IMR-90 (cell line): ENCODE measurements around the gene KDM2B. TPM values are rescaled to one million over a fixed set of nuclear protein-coding genes. Genes with fewer than 3 reads are reported as not detected.

Source experiments
- ATAC-seq: fragments of 200-7000 bp; cut with Tn5 transposase; 2 replicates; pipeline ENCODE4 v1.9.1; 2020; ENCODE audit warnings: low read depth, mild to moderate bottlenecking, moderate library complexity
- BruUV-seq: library from RNA; stranded (reverse); fragments of 400-500 nt; replicated peaks from 2 replicates; lab custom pipeline; 2021; lab: Mats Ljungman, UMichigan
- CTCF ChIA-PET: fragments of 300-600 bp; formaldehyde crosslinking; extraction: SDS; loops from one replicate; lab custom pipeline; 2021; ENCODE audit warnings: antibody characterized with exemption; lab: Yijun Ruan, JAX
- POLR2A ChIA-PET: fragments of 300-600 bp; sonication (Branson Sonifier 250); formaldehyde crosslinking; loops from one replicate; lab custom pipeline; 2022; ENCODE audit warnings: antibody characterized with exemption; ENCODE audit not compliant: unreplicated experiment; lab: Charles Lee
- DNase-seq: peaks from one replicate; pipeline ENCODE4 v3.0.0; 2013
- H2AFZ ChIP-seq: replicated peaks from 2 replicates; pipeline ENCODE3; 2013; ENCODE audit warnings: low read length, mild to moderate bottlenecking; ENCODE audit not compliant: poor library complexity
- H2AK5ac ChIP-seq: 2 replicates; pipeline ENCODE4 v1.6.1; 2013; ENCODE audit warnings: low read depth, low read length, inconsistent platforms
- H2AK9ac ChIP-seq: replicated peaks from 2 replicates; pipeline ENCODE3; 2013; ENCODE audit warnings: mild to moderate bottlenecking, low read depth, low read length, moderate library complexity; ENCODE audit not compliant: poor library complexity
- H2BK120ac ChIP-seq: 2 replicates; pipeline ENCODE4 v1.6.1; 2013; ENCODE audit warnings: low read depth, low read length, inconsistent platforms
- H2BK15ac ChIP-seq: 3 replicates; pipeline ENCODE4 v1.6.1; 2013; ENCODE audit warnings: low read depth, low read length, inconsistent platforms
- H2BK20ac ChIP-seq: 2 replicates; pipeline ENCODE4 v1.6.1; 2013; ENCODE audit warnings: low read depth, mild to moderate bottlenecking, inconsistent platforms, low read length, moderate library complexity
- H2BK5ac ChIP-seq: 2 replicates; pipeline ENCODE4 v1.6.1; 2013; ENCODE audit warnings: mild to moderate bottlenecking, low read depth, low read length, inconsistent platforms; ENCODE audit not compliant: poor library complexity, severe bottlenecking
- H3K14ac ChIP-seq: replicated peaks from 2 replicates; pipeline ENCODE4 v1.6.1; 2013; ENCODE audit warnings: low read depth, low read length, inconsistent platforms
- H3K18ac ChIP-seq: 2 replicates; pipeline ENCODE4 v1.6.1; 2013; ENCODE audit warnings: low read depth, low read length, control low read depth
- H3K23ac ChIP-seq: 2 replicates; pipeline ENCODE4 v1.6.1; 2013; ENCODE audit warnings: low read depth, low read length, inconsistent platforms
- H3K27ac ChIP-seq: 2 replicates; pipeline ENCODE4 v1.5.1; 2013; ENCODE audit warnings: mild to moderate bottlenecking, control low read depth, low read length; ENCODE audit not compliant: insufficient read depth
- H3K27me3 ChIP-seq: 2 replicates; pipeline ENCODE4 v1.6.1; 2013; ENCODE audit warnings: low read length; ENCODE audit not compliant: control insufficient read depth, insufficient read depth
- H3K36me3 ChIP-seq: 2 replicates; pipeline ENCODE4 v1.6.1; 2013; ENCODE audit warnings: low read length, mixed read lengths; ENCODE audit not compliant: control insufficient read depth, insufficient read depth
- H3K4ac ChIP-seq: 2 replicates; pipeline ENCODE4 v1.6.1; 2013; ENCODE audit warnings: low read depth, low read length, inconsistent platforms
- H3K4me1 ChIP-seq: 2 replicates; pipeline ENCODE4 v1.6.1; 2013; ENCODE audit warnings: low read length, mixed read lengths; ENCODE audit not compliant: control insufficient read depth, insufficient read depth
- H3K4me2 ChIP-seq: 2 replicates; pipeline ENCODE4 v1.6.1; 2013; ENCODE audit warnings: low read depth, mild to moderate bottlenecking, control low read depth, low read length, moderate library complexity
- H3K4me3 ChIP-seq: 2 replicates; pipeline ENCODE4 v1.5.1; 2013; ENCODE audit warnings: low read depth, mild to moderate bottlenecking, control low read depth, low read length, moderate library complexity; ENCODE audit not compliant: insufficient read depth
- H3K56ac ChIP-seq: 2 replicates; pipeline ENCODE4 v1.6.1; 2013; ENCODE audit warnings: low read length, inconsistent platforms; ENCODE audit not compliant: insufficient read depth; ENCODE audit errors: extremely low read depth
- H3K79me1 ChIP-seq, 2 experiments: 2 replicates each; pipeline ENCODE4 v1.6.1; 2013; ENCODE audit warnings: low read length in 2 of 2, inconsistent platforms in 1 of 2, low read depth in 1 of 2
- H3K9ac ChIP-seq: 2 replicates; pipeline ENCODE4 v1.6.1; 2013; ENCODE audit warnings: low read depth, low read length, control low read depth
- H3K9me1 ChIP-seq: 2 replicates; pipeline ENCODE4 v1.6.1; 2013; ENCODE audit warnings: low read length, inconsistent platforms; ENCODE audit not compliant: insufficient read depth
- H3K9me3 ChIP-seq: 2 replicates; pipeline ENCODE4 v1.6.1; 2013; ENCODE audit warnings: low read length; ENCODE audit not compliant: control insufficient read depth, insufficient read depth
- H4K20me1 ChIP-seq: 2 replicates; pipeline ENCODE4 v1.6.1; 2013; ENCODE audit warnings: low read length, inconsistent platforms; ENCODE audit not compliant: insufficient read depth
- H4K5ac ChIP-seq: 2 replicates; pipeline ENCODE4 v1.6.1; 2013; ENCODE audit warnings: mild to moderate bottlenecking, low read depth, low read length, control low read depth
- H4K8ac ChIP-seq, 2 experiments: 2 replicates each; pipeline ENCODE4 v1.6.1; 2013; ENCODE audit warnings: low read depth in 2 of 2, low read length in 2 of 2, control low read depth in 1 of 2, inconsistent platforms in 1 of 2
- H4K91ac ChIP-seq: 2 replicates; pipeline ENCODE4 v1.6.1; 2013; ENCODE audit warnings: low read depth, low read length, inconsistent platforms; ENCODE audit not compliant: insufficient read depth
- BHLHE40 ChIP-seq: fragments of 150-350 bp; IDR thresholded peaks from 2 replicates; pipeline ENCODE4 v1.6.1; 2016; ENCODE audit warnings: mild to moderate bottlenecking, low read depth, low read length
- ELK1 ChIP-seq: fragments of 150-350 bp; IDR thresholded peaks from 2 replicates; pipeline ENCODE4 v1.6.1; 2016; ENCODE audit warnings: low read depth, mild to moderate bottlenecking, low read length, moderate library complexity, borderline replicate concordance
- FOS ChIP-seq: fragments of 150-350 bp; IDR thresholded peaks from 2 replicates; pipeline ENCODE4 v1.6.1; 2016; ENCODE audit warnings: low read depth, low read length
- MAFK ChIP-seq: IDR thresholded peaks from 2 replicates; pipeline ENCODE4 v1.6.1; 2012; ENCODE audit warnings: low read depth, low read length, improper control_type of control experiment
- MAZ ChIP-seq: IDR thresholded peaks from 2 replicates; pipeline ENCODE4 v1.6.1; 2012; ENCODE audit warnings: low read depth, mild to moderate bottlenecking, low read length, improper control_type of control experiment, moderate library complexity, borderline replicate concordance
- NFE2L2 ChIP-seq: fragments of 150-350 bp; IDR thresholded peaks from 2 replicates; pipeline ENCODE4 v1.6.1; 2016; ENCODE audit warnings: low read depth, mild to moderate bottlenecking, low read length
- POLR2A ChIP-seq: IDR thresholded peaks from 2 replicates; pipeline ENCODE4 v1.6.1; 2012; ENCODE audit warnings: mild to moderate bottlenecking, low read depth, low read length
- RAD21 ChIP-seq: IDR thresholded peaks from 2 replicates; pipeline ENCODE4 v1.6.1; 2012; ENCODE audit warnings: low read length, improper control_type of control experiment
- RCOR1 ChIP-seq: IDR thresholded peaks from 2 replicates; pipeline ENCODE4 v1.6.1; 2012; ENCODE audit warnings: mild to moderate bottlenecking, low read length, improper control_type of control experiment; ENCODE audit not compliant: insufficient replicate concordance
- SMC3 ChIP-seq: fragments of 150-350 bp; IDR thresholded peaks from 2 replicates; pipeline ENCODE4 v1.6.1; 2016; ENCODE audit warnings: low read depth, mild to moderate bottlenecking, antibody characterized with exemption, low read length, moderate library complexity
- USF2 ChIP-seq: fragments of 150-350 bp; IDR thresholded peaks from 2 replicates; pipeline ENCODE4 v1.6.1; 2017; ENCODE audit warnings: mild to moderate bottlenecking, antibody characterized with exemption, low read length, low read depth
- WGBS, 2 experiments: methylation state at CpG; one replicate each; pipeline versions ENCODE4 v1.1.5 to v1.1.7; 2013; ENCODE audit warnings: missing lambda C conversion rate in 2 of 2; ENCODE audit not compliant: insufficient read length in 1 of 2; ENCODE audit errors: extremely low coverage in 2 of 2; 5-methylcytosine and 5-hydroxymethylcytosine counted together
- dilution Hi-C: fragments of 300-500 bp; cut with HindIII; formaldehyde crosslinking; loops from one replicate; pipeline ENCODE4 v1.14.3; 2018; ENCODE audit warnings: low sequenced_read_pairs; ENCODE audit not compliant: unreplicated experiment
- in situ Hi-C: fragments of 300-500 bp; cut with MboI; formaldehyde crosslinking; loops from 3 replicates; pipeline ENCODE4 v1.14.3; 2019; ENCODE audit warnings: low sequenced_read_pairs, inconsistent platforms, mixed read lengths
- intact Hi-C: fragments of 100-400 bp; cut with micrococcal nuclease; formaldehyde crosslinking; loops from 2 replicates; pipeline ENCODE4 v1.10.0; 2022
- polyA plus RNA-seq, 3 experiments: library from polyadenylated mRNA; depleted of rRNA; stranded (reverse); fragments of >200 nt; gene quantifications; 2 replicates each; pipeline ENCODE4 v1.2.3, GENCODE V29; 2012; ENCODE audit warnings: low replicate concordance in 1 of 3
- total RNA-seq: library from RNA; depleted of rRNA; stranded (reverse); fragments of >200 nt; gene quantifications from 2 replicates; pipeline ENCODE4 v1.2.3, GENCODE V29; 2012

KDM2B gene
- total and polyA plus RNA-seq, 2 of the 4 experiments (the other 2 are of a cell fraction), result 22.6 to 24.2 TPM

- WGBS, 2 experiments, result 14% methylated on average over 4 of the region's 10 CpGs; no CpG with 5 or more reads in 1 of the 2 experiments
- peak overlapping the region; percentile 84 for H2BK120ac ChIP-seq
- H3K4me2 ChIP-seq, result peak overlapping the region; percentile 63
- no peaks in the 10 kb centered on the region for H4K20me1 ChIP-seq
- H3K56ac ChIP-seq, result peak overlapping the region; percentile 85
- H2BK15ac ChIP-seq, result peak overlapping the region; percentile 10; the same call in 1 of the 3 replicates
- peak overlapping the region; percentile 40 for H3K18ac ChIP-seq
- peak overlapping the region; percentile 71 for H3K9ac ChIP-seq
- peak overlapping the region; percentile 77 for H3K23ac ChIP-seq
- peak overlapping the region; percentile 47; the same call in 1 of the 2 replicates for H2AK5ac ChIP-seq
- peak overlapping the region; percentile 4; the same call in 1 of the 2 replicates for H3K4me3 ChIP-seq
- H2BK5ac ChIP-seq, result peak overlapping the region; percentile 84
- peak overlapping the region; percentile 26 to 96; a peak in 3 of 4 replicates for H4K8ac ChIP-seq
- no peaks in the 10 kb centered on the region for H3K36me3 ChIP-seq
- intact Hi-C loops (loop anchor here (2.0 kb wide), 1 partner anchor 36 kb away; the partner anchor contains the start of gene ORAI1), in situ Hi-C loops (no loop called here), dilution Hi-C loops (no loop called here)
- peak overlapping the region; percentile 65; the same call in 1 of the 2 replicates for H2BK20ac ChIP-seq
- H2AFZ ChIP-seq, result peak overlapping the region; percentile 89
- no peaks in the 10 kb centered on the region for H3K9me1 ChIP-seq
- peak overlapping the region; percentile 80 for H4K5ac ChIP-seq
- peak overlapping the region; percentile 84; the same call in 1 of the 2 replicates for H3K14ac ChIP-seq
- peak overlapping the region; percentile 79 for H2AK9ac ChIP-seq
- no peaks in the 10 kb centered on the region; a peak in 1 of 4 replicates for H3K79me1 ChIP-seq
- DNase-seq, result peak; percentile 69
- no peaks in the 10 kb centered on the region for H3K9me3 ChIP-seq
- no TSS peak for BruUV-seq
- CTCF ChIA-PET, result no interaction called here
- H4K91ac ChIP-seq, result peak overlapping the region; percentile 45
- H3K4ac ChIP-seq, result peak overlapping the region; percentile 83
- POLR2A ChIA-PET, result no interaction called here
- H3K4me1 ChIP-seq, result peaks cover 5% of the 10 kb centered on the region
- no peaks in the 10 kb centered on the region for H3K27me3 ChIP-seq
- TF ChIP-seq RCOR1, result no peak
- no peak for TF ChIP-seq USF2
- no peak for TF ChIP-seq MAFK
- TF ChIP-seq NFE2L2, result no peak
- no peak for TF ChIP-seq POLR2A
- no peak for TF ChIP-seq FOS
- TF ChIP-seq RAD21, result no peak
- no peak for TF ChIP-seq MAZ
- no peak for TF ChIP-seq SMC3
- TF ChIP-seq BHLHE40, result no peak
- no peak for TF ChIP-seq ELK1
- ATAC-seq, result peak; percentile 64
- H3K27ac ChIP-seq, result peak overlapping the region; percentile 92
Observed at GRCh38 chr12:121590476-121591143, 9.8 kb upstream of the KDM2B start.
